Stimulated activated CD4-positive, alpha-beta T cell treated with anti-CD3 and anti-CD28 coated beads, Interleukin-15, amount 100 ng/mL, for 48 hours (primary cell): Measurements from ENCODE around the gene RUNX2.

Experiments used
- DNase-seq, 2 donors: peaks; one replicate each; pipeline ENCODE4 v3.0.0-alpha.2; 2020; ENCODE audit warnings: low read depth in 2 of 2

RUNX2 gene

GRCh38 chr6:45351076-45351475 is 22.9 kb downstream of the RUNX2 start:
- DNase-seq = no peak

GRCh38 chr6:45351667-45352066 is 23.5 kb downstream of the RUNX2 start:
- DNase-seq = no peak

GRCh38 chr6:45353654-45354053 is 25.5 kb downstream of the RUNX2 start:
- DNase-seq = no peak

- DNase-seq = no peak
These were observed 36.3 kb downstream of the RUNX2 start for GRCh38 chr6:45364466-45364865.

- DNase-seq = no peak
These were observed 36.9 kb downstream of the RUNX2 start for GRCh38 chr6:45365036-45365435.

GRCh38 chr6:45366534-45366933 is 38.4 kb downstream of the RUNX2 start:
- DNase-seq = no peak

GRCh38 chr6:45367999-45368398 is 39.9 kb downstream of the RUNX2 start:
- no peak for DNase-seq

GRCh38 chr6:45369870-45370269 is 41.7 kb downstream of the RUNX2 start:
- no peak for DNase-seq

GRCh38 chr6:45371924-45372573 is 43.9 kb downstream of the RUNX2 start:
- DNase-seq = no peak

- no peak for DNase-seq
These were observed 47.3 kb downstream of the RUNX2 start for GRCh38 chr6:45375449-45375848.

- DNase-seq = no peak
These were observed 48.3 kb downstream of the RUNX2 start for GRCh38 chr6:45376310-45377042.

- DNase-seq = no peak
These were observed 49.0 kb downstream of the RUNX2 start for GRCh38 chr6:45377043-45377553.

GRCh38 chr6:45377554-45378333 is 49.6 kb downstream of the RUNX2 start, which contains the start of gene SUPT3H:
Gene SUPT3H (minus strand): TSS chr6:45377934.
- DNase-seq = peak; percentile 93 to 94

- DNase-seq = no peak
These were observed 50.3 kb downstream of the RUNX2 start for GRCh38 chr6:45378334-45378926.

GRCh38 chr6:45382391-45382790 is 54.3 kb downstream of the RUNX2 start:
- DNase-seq = no peak

- DNase-seq = no peak
These were observed 58.4 kb downstream of the RUNX2 start for GRCh38 chr6:45386501-45386900.

- DNase-seq = no peak
These were observed 59.1 kb downstream of the RUNX2 start for GRCh38 chr6:45387236-45387635.

- no peak for DNase-seq
These were observed 60.2 kb downstream of the RUNX2 start for GRCh38 chr6:45388328-45388727.

- no peak for DNase-seq
These were observed 66.5 kb downstream of the RUNX2 start for GRCh38 chr6:45394586-45395095.

GRCh38 chr6:45398075-45398813 is 70.1 kb downstream of the RUNX2 start:
- DNase-seq = no peak

GRCh38 chr6:45400021-45400420 is 71.9 kb downstream of the RUNX2 start:
- DNase-seq = no peak
